Measurements from ENCODE around the gene NT5M.

Gene NT5M

GRCh38 chr17:17355426-17355825 is 52.3 kb downstream of the NT5M start:
- DNase-seq (ENCODE audit: low spot score) = no peak

GRCh38 chr17:17356149-17356930 is 53.2 kb downstream of the NT5M start:
- DNase-seq (ENCODE audit: low spot score) = peak; percentile 73

- no peak for DNase-seq (ENCODE audit: low spot score)
Observed at GRCh38 chr17:17356931-17357270, 53.7 kb downstream of the NT5M start.

GRCh38 chr17:17358060-17358751 is 55.0 kb downstream of the NT5M start:
- no peak for DNase-seq (ENCODE audit: low spot score)

- DNase-seq (ENCODE audit: low spot score) = no peak
Observed at GRCh38 chr17:17358866-17359265, 55.7 kb downstream of the NT5M start.

- DNase-seq (ENCODE audit: low spot score) = no peak
Observed at GRCh38 chr17:17359271-17359670, 56.1 kb downstream of the NT5M start.

- no peak for DNase-seq (ENCODE audit: low spot score)
Observed at GRCh38 chr17:17360087-17360730, 57.0 kb downstream of the NT5M start.

GRCh38 chr17:17361543-17361866 is 58.3 kb downstream of the NT5M start:
- DNase-seq (ENCODE audit: low spot score) = no peak

GRCh38 chr17:17361867-17362539 is 58.8 kb downstream of the NT5M start:
- DNase-seq (ENCODE audit: low spot score) = no peak

GRCh38 chr17:17362540-17362930 is 59.4 kb downstream of the NT5M start:
- no peak for DNase-seq (ENCODE audit: low spot score)

GRCh38 chr17:17363638-17364337 is 60.6 kb downstream of the NT5M start:
- no peak for DNase-seq (ENCODE audit: low spot score)

GRCh38 chr17:17364338-17364667 is 61.1 kb downstream of the NT5M start:
- no peak for DNase-seq (ENCODE audit: low spot score)

GRCh38 chr17:17365476-17366110 is 62.4 kb downstream of the NT5M start:
- DNase-seq (ENCODE audit: low spot score) = no peak

GRCh38 chr17:17366235-17366634 is 63.1 kb downstream of the NT5M start:
- no peak for DNase-seq (ENCODE audit: low spot score)

- DNase-seq (ENCODE audit: low spot score) = no peak
Observed at GRCh38 chr17:17366941-17367875, 64.0 kb downstream of the NT5M start.

GRCh38 chr17:17367931-17368330 is 64.8 kb downstream of the NT5M start:
- DNase-seq (ENCODE audit: low spot score) = no peak

- DNase-seq (ENCODE audit: low spot score) = no peak
Observed at GRCh38 chr17:17370711-17371110, 67.5 kb downstream of the NT5M start.

GRCh38 chr17:17372856-17373520 is 69.8 kb downstream of the NT5M start:
- no peak for DNase-seq (ENCODE audit: low spot score)

GRCh38 chr17:17375841-17376240 is 72.7 kb downstream of the NT5M start:
- no peak for DNase-seq (ENCODE audit: low spot score)

GRCh38 chr17:17376362-17376761 is 73.2 kb downstream of the NT5M start:
- no peak for DNase-seq (ENCODE audit: low spot score)

Measured in SW480 (cell line).